NCI-H2029 (cell line): ENCODE results near the gene PHF2.

Source experiments
- DNase-seq: peaks from one replicate; lab custom pipeline; 2025; lab: John Stamatoyannopoulos, UW

PHF2 gene

DNA sequence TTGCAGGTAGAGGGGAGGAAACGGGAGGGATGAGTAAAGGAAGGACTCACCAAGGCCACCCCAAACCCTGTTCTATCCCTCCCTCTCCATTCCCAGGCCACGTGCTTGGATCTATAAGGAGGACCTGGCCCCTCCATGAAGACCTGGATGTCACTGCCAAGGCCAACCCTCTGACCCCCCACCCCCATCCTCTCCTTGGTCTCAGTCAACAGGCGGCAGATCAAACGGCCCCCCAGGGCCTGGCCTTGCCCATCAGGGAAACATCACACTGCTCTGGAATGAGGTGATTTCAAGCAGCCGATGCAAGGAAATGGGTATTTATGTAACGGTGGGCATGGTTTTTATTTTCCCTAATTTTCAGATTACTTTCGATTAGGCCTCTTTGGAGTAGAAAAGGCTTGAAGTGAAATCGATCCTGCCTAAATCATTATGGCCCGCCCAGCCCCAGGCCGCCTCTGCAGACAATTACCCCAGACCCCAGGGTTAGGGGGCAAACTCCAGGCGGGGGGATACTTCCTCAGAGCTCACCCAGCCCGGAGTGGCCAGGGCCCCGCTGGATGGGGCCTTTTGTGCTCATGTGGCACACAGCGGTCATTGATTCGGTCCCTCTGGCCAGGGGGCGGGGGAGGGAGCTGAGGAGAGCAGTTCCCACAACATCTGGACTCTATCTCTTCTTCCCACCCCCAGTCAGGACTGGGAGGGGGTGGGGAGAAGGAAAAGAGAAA is 125.3 kb downstream of the PHF2 start:
- no peak for DNase-seq

DNA sequence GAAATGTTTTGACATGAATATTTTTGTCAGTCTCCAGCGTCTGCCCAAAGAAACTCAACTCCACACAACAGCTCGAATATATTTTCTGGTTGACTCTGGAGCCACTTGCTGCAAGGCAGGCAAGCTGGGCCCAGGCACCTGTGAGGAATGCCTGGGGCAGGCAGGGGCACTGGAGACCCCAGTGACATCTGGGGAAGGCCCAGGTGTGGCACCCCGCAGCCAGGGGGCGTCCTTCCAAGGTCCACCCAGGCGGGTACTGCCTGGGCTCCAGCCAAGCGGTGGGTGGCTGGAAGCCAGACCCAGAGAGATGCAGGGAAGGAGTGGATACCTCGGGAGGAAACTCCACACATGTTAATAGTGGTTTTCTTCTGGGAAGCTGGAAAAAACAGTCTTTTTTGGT is 125.9 kb downstream of the PHF2 start:
- DNase-seq = no peak

DNA sequence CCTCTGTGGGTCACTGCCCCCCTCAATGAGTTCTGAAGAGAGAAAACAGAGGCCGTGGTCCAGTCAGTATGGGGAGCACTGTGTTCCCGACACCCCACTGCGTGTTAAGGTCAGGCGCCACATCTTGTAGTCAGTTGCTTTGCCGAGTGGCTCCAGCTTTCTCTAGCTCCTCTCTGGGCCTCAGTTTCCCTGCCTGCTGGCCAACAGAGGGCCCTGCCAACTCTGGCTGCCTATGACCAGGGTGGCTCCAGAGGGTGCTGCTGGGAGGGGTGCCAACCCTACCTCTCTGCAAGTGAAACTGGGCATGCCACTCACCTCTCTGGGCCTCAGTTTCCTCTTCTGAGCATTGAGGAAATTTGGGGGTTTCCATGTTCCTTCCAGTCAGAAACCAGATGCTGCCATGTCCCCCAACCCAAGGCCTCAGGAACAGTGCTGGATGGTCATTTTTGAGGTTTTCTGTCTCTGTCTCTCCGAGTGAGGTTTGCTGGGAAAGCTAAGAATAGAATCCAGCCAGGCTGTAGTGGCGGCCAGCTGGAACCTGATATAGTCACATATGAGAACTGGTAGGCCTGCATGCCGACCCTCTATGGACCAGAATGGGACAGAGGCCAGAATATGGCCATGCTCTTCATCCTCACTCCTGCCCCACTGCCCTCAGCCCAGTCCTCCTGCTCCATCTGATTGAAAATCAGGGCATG is 132.1 kb downstream of the PHF2 start:
- no peak for DNase-seq

DNA sequence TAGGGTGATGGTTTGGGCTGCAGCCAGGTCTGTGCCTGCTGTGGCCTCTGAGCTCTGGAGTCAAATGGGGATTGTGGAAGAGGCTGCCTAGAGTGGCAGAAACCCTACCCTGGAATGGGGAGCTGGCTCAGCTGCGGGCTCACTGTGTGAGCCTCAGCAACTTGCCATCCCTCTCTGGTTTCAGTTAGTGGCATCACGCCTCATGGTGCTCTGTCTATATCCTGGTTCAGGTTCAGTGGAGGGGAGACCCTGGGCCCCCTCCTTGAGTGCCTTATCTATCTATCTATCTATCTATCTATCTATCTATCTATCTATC is 132.6 kb downstream of the PHF2 start:
- DNase-seq = no peak

DNA sequence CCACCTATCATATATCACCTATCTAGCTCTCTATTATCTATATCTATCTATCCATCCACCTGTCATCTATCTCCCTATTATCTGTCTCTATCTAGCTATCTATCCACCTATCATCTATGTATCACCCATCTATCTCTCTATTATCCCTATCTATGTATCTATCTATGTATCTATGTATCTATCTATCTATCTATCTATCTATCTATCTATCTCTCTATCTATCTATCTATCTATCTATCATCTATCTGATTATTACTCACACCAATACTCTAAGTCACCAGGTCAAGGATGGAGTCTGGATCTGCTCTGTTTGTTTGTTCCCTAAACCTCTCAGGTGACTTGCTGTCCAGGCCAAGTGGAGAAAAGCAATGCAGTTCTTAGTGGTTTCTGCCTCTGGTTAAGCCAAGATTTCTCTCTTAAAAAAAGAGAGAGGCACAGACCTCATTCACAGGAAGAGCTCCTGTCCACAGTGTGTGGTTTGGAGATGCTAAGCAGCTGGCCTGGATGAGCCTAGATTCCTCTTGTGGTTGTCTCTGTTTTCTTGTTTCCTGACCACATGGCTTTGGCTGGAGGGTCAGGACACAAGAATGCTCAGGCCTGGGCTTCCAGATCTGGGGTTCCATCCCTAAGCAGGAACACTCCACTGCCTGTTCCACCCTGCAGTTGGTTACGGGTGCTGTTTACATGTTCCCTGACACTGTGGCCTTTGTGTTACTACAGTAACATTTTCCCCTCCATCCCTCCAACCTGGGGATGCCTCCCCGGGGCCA is 133.4 kb downstream of the PHF2 start:
- no peak for DNase-seq

DNA sequence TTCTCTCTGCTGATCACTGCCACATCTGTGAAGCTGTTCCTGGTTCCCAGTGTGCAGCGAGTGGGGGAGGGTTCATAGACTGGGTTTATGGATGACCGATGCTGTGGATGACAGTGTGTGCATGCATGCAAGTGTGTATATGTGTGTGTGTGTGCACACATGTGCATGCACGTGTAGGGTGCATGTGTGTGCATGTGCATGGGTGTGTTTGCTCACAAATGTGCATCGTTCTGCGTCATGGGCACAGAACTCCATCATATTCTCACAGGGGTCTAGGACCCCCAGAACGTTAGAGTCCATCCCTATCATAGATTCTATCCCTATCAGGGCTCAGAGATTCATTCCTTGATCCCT is 134.0 kb downstream of the PHF2 start:
- DNase-seq = no peak

DNA sequence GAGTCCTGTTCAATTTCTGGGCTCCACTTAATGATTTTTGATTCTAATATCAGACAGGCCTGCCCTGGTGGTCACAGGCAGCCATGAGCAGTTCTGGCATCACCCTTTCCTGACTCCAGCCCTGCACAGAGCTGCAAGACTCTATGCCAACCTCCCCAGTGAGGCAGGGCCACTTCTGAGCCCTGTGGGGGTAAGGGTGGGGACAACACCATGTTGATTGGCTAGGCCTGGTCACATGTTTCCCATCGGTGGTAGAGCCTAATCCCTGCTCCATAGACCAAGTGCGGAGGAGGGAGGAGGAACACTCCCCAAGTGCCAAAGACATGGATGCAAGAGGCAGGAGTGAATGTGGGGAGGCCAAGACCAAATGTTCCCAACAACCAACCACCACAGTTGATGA is 134.6 kb downstream of the PHF2 start:
- no peak for DNase-seq

DNA sequence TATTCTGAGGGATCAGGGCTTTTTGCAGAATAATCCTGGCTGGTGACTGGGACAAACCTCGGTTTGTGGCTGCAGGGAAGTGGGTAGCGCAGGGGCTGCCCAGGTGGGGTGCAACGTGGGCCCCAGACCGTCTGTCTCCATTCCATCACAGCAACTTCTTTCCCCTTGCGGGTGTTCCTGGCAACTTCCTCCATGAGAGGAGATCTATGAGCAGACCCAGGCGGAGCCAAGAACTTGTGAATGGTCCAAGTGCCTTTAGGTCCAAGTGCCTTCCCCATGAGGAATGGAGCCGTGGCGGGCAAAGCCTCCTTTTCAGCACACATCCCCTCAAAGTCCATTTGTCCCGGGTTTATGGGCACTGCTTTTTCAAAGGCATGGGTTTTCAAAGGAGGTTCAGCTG is 136.5 kb downstream of the PHF2 start:
- no peak for DNase-seq

DNA sequence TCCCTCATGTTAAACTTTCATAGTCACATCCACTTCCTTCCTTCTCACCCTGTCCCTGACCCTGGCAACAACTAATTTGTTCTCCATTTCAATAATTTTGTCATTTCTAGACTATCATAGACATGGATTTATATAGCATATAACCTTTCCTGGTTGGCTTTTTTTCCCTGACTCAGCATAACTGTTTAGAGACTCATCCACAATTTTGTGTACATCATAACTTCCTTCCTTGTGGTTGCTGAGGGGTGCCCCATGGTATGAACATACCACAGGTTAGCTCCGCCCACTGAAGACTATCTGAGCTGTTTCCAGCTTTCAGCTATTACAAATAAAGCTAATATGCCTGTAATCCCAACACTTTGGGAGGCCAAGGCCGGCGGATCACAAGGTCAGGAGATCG is 137.3 kb downstream of the PHF2 start:
- DNase-seq = no peak

DNA sequence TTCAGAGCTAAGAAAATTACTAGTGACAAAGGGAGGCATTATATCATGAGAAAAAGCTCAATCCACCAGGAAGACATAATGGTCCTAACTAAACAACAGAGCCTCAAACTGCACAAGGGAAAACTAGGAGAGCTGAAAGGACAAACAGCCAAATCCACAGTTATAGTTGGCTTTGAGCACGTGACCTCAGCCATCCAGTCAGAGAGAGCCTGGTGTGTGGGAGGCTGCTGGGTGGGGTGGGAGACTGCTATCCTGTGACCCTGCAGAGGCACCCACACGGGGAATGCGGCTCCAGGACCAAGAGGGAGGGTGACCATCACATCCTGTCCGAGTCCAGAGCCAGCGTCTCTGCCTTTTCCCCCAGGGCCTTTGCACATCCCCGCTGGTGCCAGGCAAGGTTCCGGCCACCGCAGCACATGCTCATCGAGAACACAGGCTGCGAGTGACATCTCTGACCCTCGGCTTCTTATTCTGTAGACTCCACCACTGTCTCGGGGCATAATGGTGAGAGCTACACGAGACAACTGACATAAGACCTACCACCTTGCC is 145.1 kb downstream of the PHF2 start:
- DNase-seq = no peak

DNA sequence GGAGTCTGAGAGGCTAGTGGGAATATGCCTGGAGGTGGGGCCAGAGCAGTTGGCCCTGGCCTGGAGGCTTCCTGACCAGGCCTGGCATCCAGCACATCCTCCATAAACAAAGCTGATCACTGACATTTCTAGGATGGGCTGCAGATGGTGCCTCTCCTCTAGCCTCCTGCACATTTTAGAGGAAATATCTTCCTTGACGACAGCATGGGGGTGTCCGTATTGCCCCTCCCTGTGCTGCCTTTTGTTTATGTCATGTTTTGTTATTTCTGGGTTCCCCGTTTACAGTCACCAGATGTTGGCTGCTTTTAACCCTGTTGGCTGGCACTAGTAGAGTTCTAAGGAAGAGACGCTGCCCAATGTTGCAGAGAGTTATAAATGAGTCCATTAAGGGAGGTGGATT is 148.5 kb downstream of the PHF2 start:
- no peak for DNase-seq

DNA sequence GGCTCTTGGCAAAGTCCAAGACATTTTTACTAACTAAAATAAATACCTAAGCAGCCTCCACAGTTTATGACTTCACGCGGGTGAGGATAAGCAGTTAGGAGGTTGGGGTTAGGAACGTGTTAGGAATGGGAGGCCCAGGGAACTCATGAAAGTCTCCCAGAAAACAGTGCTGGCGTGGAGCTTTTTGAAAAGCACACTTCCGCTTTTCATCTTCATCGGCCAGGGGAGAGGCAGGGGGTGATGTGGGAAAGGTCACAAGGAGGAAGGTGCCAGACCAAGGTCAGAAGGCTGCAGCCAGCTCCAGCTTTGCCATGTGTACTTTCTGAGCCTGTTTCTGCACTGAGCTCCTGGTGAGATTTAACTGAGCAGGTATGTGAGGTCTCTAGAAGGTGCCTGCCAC is 149.0 kb downstream of the PHF2 start:
- no peak for DNase-seq

DNA sequence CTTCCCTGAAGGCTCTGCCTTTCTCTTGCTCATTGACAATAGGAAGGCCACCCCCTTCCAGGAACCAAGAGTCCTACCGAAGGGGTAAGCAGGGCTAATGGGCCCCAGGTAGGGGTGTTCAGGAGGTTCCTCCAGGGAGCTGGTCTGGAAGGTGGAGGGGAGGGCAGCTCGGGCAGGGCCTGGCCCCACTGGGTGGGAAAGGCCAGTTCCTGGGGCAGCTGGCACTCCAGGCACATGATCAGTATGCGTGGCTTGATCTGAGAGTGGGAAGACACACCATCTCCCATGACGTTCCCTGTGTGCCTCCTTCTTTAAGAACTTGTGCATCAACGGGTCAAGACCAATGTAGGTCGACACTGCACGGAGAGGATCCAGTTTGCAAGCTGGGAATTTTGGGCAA is 149.8 kb downstream of the PHF2 start:
- no peak for DNase-seq
